HL-60 (cell line): ENCODE results near the gene GAA.

Experiments
- POLR2AphosphoS5 ChIP-seq: IDR thresholded peaks from 2 replicates; pipeline ENCODE4 v1.6.1; 2012; ENCODE audit warnings: low read depth
- SPI1 ChIP-seq: IDR thresholded peaks from 2 replicates; pipeline ENCODE4 v1.6.1; 2012; ENCODE audit warnings: low read depth, mild to moderate bottlenecking, borderline replicate concordance
- TF ChIP-seq, protein P1 (sequence below): IDR thresholded peaks from one replicate; pipeline ENCODE4 v1.5.1; 2011; ENCODE audit warnings: low read length, control low read depth, inconsistent platforms; ENCODE audit not compliant: insufficient read depth

DNA sequence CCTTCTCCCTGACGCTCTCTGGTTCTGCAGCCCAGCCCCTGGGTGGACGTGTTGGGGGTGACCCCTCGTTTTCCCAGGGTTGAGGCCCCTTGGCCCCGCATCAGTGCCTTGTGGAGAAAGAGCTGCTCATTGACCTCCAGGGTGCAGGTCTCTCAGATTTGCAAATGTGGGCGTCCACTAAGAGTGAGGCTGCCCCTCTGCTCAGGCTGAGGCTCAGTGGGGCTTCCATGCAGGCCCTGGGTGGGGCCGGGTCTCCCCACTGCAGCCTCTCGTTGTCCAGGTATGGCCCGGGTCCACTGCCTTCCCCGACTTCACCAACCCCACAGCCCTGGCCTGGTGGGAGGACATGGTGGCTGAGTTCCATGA lies 9.0 kb downstream of the GAA start:
- TF ChIP-seq, protein P1, sequence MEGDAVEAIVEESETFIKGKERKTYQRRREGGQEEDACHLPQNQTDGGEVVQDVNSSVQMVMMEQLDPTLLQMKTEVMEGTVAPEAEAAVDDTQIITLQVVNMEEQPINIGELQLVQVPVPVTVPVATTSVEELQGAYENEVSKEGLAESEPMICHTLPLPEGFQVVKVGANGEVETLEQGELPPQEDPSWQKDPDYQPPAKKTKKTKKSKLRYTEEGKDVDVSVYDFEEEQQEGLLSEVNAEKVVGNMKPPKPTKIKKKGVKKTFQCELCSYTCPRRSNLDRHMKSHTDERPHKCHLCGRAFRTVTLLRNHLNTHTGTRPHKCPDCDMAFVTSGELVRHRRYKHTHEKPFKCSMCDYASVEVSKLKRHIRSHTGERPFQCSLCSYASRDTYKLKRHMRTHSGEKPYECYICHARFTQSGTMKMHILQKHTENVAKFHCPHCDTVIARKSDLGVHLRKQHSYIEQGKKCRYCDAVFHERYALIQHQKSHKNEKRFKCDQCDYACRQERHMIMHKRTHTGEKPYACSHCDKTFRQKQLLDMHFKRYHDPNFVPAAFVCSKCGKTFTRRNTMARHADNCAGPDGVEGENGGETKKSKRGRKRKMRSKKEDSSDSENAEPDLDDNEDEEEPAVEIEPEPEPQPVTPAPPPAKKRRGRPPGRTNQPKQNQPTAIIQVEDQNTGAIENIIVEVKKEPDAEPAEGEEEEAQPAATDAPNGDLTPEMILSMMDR: no peak
- no peak for TF ChIP-seq POLR2AphosphoS5
- TF ChIP-seq SPI1: no peak
